Measurements from ENCODE around the gene ZMIZ1.

- TF ChIP-seq POLR2AphosphoS5 (IDR thresholded peaks at IDR 0.05): no peak
- TF ChIP-seq, protein P1, sequence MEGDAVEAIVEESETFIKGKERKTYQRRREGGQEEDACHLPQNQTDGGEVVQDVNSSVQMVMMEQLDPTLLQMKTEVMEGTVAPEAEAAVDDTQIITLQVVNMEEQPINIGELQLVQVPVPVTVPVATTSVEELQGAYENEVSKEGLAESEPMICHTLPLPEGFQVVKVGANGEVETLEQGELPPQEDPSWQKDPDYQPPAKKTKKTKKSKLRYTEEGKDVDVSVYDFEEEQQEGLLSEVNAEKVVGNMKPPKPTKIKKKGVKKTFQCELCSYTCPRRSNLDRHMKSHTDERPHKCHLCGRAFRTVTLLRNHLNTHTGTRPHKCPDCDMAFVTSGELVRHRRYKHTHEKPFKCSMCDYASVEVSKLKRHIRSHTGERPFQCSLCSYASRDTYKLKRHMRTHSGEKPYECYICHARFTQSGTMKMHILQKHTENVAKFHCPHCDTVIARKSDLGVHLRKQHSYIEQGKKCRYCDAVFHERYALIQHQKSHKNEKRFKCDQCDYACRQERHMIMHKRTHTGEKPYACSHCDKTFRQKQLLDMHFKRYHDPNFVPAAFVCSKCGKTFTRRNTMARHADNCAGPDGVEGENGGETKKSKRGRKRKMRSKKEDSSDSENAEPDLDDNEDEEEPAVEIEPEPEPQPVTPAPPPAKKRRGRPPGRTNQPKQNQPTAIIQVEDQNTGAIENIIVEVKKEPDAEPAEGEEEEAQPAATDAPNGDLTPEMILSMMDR (IDR thresholded peaks at IDR 0.05): no peak
- no peak for TF ChIP-seq POLR2A (IDR thresholded peaks at IDR 0.05)
Measured at GRCh38 chr10:79360499-79361342, 292.0 kb downstream of the ZMIZ1 start.
